Natural killer cell treated with Interleukin-12 subunit alpha and Interleukin-12 subunit beta and Interleukin-15 and Interleukin-18, amount 100 ng/mL, for 72 hours (primary cell): ENCODE measurements around the gene HPD. TPM values are rescaled to one million over a fixed set of nuclear protein-coding genes. Genes with fewer than 3 reads are reported as not detected.
"Not testable (repeated sequence)": the region's sequence is repeated elsewhere in the genome, so short reads cannot be mapped to it uniquely, and the experiment has no call there.

Source experiments
- ATAC-seq, 2 donors: fragments of 150-1000 bp; cut with Tn5 transposase in 1 of 2; sonication (Bioruptor Pico), chemical (Tn5 transposase) in 1 of 2; 2 replicates each; pipeline ENCODE4 v1.10.0; 2021
- DNase-seq: peaks from one replicate; pipeline ENCODE4 v3.0.0; 2022; ENCODE audit warnings: low spot score
- H3K27ac Mint-ChIP-seq, 2 donors: 1 replicate in 1 of 2; 2 replicates in 1 of 2; pipeline ENCODE4 v1.8.0; 2022; ENCODE audit warnings: mixed read lengths in 2 of 2, mild to moderate bottlenecking in 1 of 2, moderate library complexity in 1 of 2
- H3K27me3 Mint-ChIP-seq, 2 donors: 1 replicate in 1 of 2; 2 replicates in 1 of 2; pipeline ENCODE4 v1.8.0; 2022; ENCODE audit warnings: mixed read lengths in 2 of 2
- H3K36me3 Mint-ChIP-seq: one replicate; pipeline ENCODE4 v1.8.0; 2022; ENCODE audit warnings: mixed read lengths
- H3K4me1 Mint-ChIP-seq, 2 donors: 1 replicate in 1 of 2; 2 replicates in 1 of 2; pipeline ENCODE4 v1.8.0; 2022; ENCODE audit warnings: low read depth in 2 of 2, mixed read lengths in 2 of 2, mild to moderate bottlenecking in 1 of 2
- H3K4me3 Mint-ChIP-seq: one replicate; pipeline ENCODE4 v1.8.0; 2022; ENCODE audit warnings: mixed read lengths
- H3K9me3 Mint-ChIP-seq: 2 replicates; pipeline ENCODE4 v1.8.0; 2022; ENCODE audit warnings: mixed read lengths
- total RNA-seq, 2 donors: library from RNA; stranded (reverse); gene quantifications; one replicate each; pipeline ENCODE4 v1.2.3, GENCODE V29; 2022

Gene HPD
- total RNA-seq, 2 donors from 2014 or later: not detected

GRCh38 chr12:121791671-121792551 is 66.7 kb downstream of the HPD start:
- Mint-ChIP-seq H3K27ac (peak overlapping the region; percentile 95 to 99), H3K4me1 (peaks cover 60 to 62% of the 10 kb centered on the region in 2 donors), H3K9me3 (no peaks in the 10 kb centered on the region), H3K27me3 (no peaks in the 10 kb centered on the region), H3K4me3 (peak overlapping the region; percentile 87), H3K36me3 (no peaks in the 10 kb centered on the region)
- ATAC-seq (no peak), DNase-seq (no peak)

- peaks cover 70 to 73% of the 10 kb centered on the region in 2 donors for H3K4me1 Mint-ChIP-seq
- not testable (repeated sequence) for H3K27me3 Mint-ChIP-seq, ATAC-seq, H3K9me3 Mint-ChIP-seq, DNase-seq, H3K36me3 Mint-ChIP-seq
- H3K27ac Mint-ChIP-seq: peak overlapping the region; percentile 95 to 99
- H3K4me3 Mint-ChIP-seq: peak overlapping the region; percentile 87
These were observed 67.9 kb downstream of the HPD start for GRCh38 chr12:121790785-121791184.

GRCh38 chr12:121789800-121790728 is 68.6 kb downstream of the HPD start:
- Mint-ChIP-seq H3K4me3 (peak overlapping the region; percentile 87), H3K9me3 (no peaks in the 10 kb centered on the region), H3K27ac (peak overlapping the region; percentile 95 to 99), H3K27me3 (no peaks in the 10 kb centered on the region), H3K36me3 (no peaks in the 10 kb centered on the region), H3K4me1 (peaks cover 70 to 71% of the 10 kb centered on the region in 2 donors)
- DNase-seq (peak; percentile 98), ATAC-seq (peak; percentile 81 to 84)

Other genes starting within 250 kb of the HPD start
- 10 to 100 TPM; 40.5 to 43.9 TPM for gene ORAI1, start 232.3 kb downstream of the HPD start, total RNA-seq
- under 1 TPM; 0.17 to 0.43 TPM for gene MORN3, start 189.2 kb downstream of the HPD start, total RNA-seq
- gene TMEM120B, start 146.1 kb downstream of the HPD start, total RNA-seq: 10 to 100 TPM in 1 of 2 donors, 1 to 10 TPM in 1; 9.7 to 25.9 TPM
- gene RHOF, start 65.2 kb downstream of the HPD start, total RNA-seq: 10 to 100 TPM; 76.1 to 78.0 TPM
- 10 to 100 TPM; 27.1 to 40.8 TPM for gene SETD1B, start 54.9 kb downstream of the HPD start, total RNA-seq
- 10 to 100 TPM; 56.0 to 61.3 TPM for gene PSMD9, start 29.9 kb upstream of the HPD start, total RNA-seq
- 1 to 10 TPM; 2.0 to 2.9 TPM for gene CFAP251, start 59.7 kb upstream of the HPD start, total RNA-seq
- gene BCL7A, start 163.0 kb upstream of the HPD start, total RNA-seq: under 1 TPM; 0.33 to 0.69 TPM
- 10 to 100 TPM; 28.4 to 48.6 TPM for gene MLXIP, start 219.9 kb upstream of the HPD start, total RNA-seq